SK-N-SH treated with all-trans-retinoic acid at 6 μM for 48 hours (cell line): Measurements from ENCODE around the gene KRTAP1-1.

Source experiments
- ATAC-seq: fragments of 200-7000 bp; cut with Tn5 transposase; 3 replicates; pipeline ENCODE4 v1.9.1; 2020; ENCODE audit warnings: mild to moderate bottlenecking, moderate library complexity
- ARNTL ChIP-seq: fragments of 450-650 bp; formaldehyde crosslinking; IDR thresholded peaks from 2 replicates; pipeline ENCODE4 v1.5.0; 2020; ENCODE audit warnings: low read depth, mild to moderate bottlenecking, moderate library complexity, borderline replicate concordance
- BACH2 ChIP-seq: fragments of 250-450 bp; sonication (Bioruptor Pico); IDR thresholded peaks from 2 replicates; pipeline ENCODE4 v1.9.0; 2021; ENCODE audit warnings: mild to moderate bottlenecking, borderline replicate concordance
- CSDC2 ChIP-seq: fragments of 250-450 bp; sonication (Bioruptor Pico); IDR thresholded peaks from 2 replicates; pipeline ENCODE4 v1.5.0; 2020; ENCODE audit warnings: mild to moderate bottlenecking, moderate library complexity
- ESRRG ChIP-seq: fragments of 250-450 bp; sonication (Bioruptor Pico); IDR thresholded peaks from 2 replicates; pipeline ENCODE4 v1.6.1; 2021; ENCODE audit warnings: mild to moderate bottlenecking
- GLIS3 ChIP-seq: fragments of 250-450 bp; sonication (Bioruptor Pico); IDR thresholded peaks from 2 replicates; pipeline ENCODE4 v1.5.0; 2020; ENCODE audit warnings: mild to moderate bottlenecking, moderate library complexity
- ISL1 ChIP-seq: fragments of 250-450 bp; sonication (Bioruptor Pico); IDR thresholded peaks from 2 replicates; pipeline ENCODE4 v2.1.2; 2022; ENCODE audit warnings: mild to moderate bottlenecking, moderate library complexity
- OSR1 ChIP-seq: fragments of 250-450 bp; sonication (Bioruptor Pico); IDR thresholded peaks from 2 replicates; pipeline ENCODE4 v1.8.0; 2022; ENCODE audit warnings: moderate library complexity, mild to moderate bottlenecking, inconsistent platforms
- PPARA ChIP-seq: fragments of 250-450 bp; sonication (Bioruptor Pico); IDR thresholded peaks from 2 replicates; pipeline ENCODE4 v1.5.0; 2020; ENCODE audit warnings: mild to moderate bottlenecking, borderline replicate concordance
- RARB ChIP-seq: fragments of 250-450 bp; sonication (Bioruptor Pico); IDR thresholded peaks from 2 replicates; pipeline ENCODE4 v1.8.0; 2021; ENCODE audit warnings: mild to moderate bottlenecking, moderate library complexity
- SNAI2 ChIP-seq: fragments of 250-450 bp; sonication (Bioruptor Pico); IDR thresholded peaks from 2 replicates; pipeline ENCODE4 v1.5.0; 2020; ENCODE audit warnings: mild to moderate bottlenecking, moderate library complexity
- TCF4 ChIP-seq: fragments of 250-450 bp; sonication (Bioruptor Pico); IDR thresholded peaks from 2 replicates; pipeline ENCODE4 v1.8.0; 2021; ENCODE audit warnings: mild to moderate bottlenecking, moderate library complexity, borderline replicate concordance
- TOX ChIP-seq: fragments of 250-450 bp; sonication (Bioruptor Pico); IDR thresholded peaks from 2 replicates; pipeline ENCODE4 v1.8.0; 2021; ENCODE audit warnings: mild to moderate bottlenecking, moderate library complexity, borderline replicate concordance
- ZC3H10 ChIP-seq: fragments of 250-450 bp; sonication (Bioruptor Pico); IDR thresholded peaks from 2 replicates; pipeline ENCODE4 v1.5.1; 2021; ENCODE audit warnings: mild to moderate bottlenecking, moderate library complexity
- ZFP3 ChIP-seq: fragments of 250-450 bp; sonication (Bioruptor Pico); IDR thresholded peaks from 2 replicates; pipeline ENCODE4 v1.5.0; 2020; ENCODE audit warnings: mild to moderate bottlenecking, moderate library complexity
- ZFP30 ChIP-seq: fragments of 450-650 bp; formaldehyde crosslinking; IDR thresholded peaks from 2 replicates; pipeline ENCODE4 v1.5.0; 2022; ENCODE audit warnings: mild to moderate bottlenecking, moderate library complexity
- ZNF70 ChIP-seq: fragments of 450-650 bp; formaldehyde crosslinking; IDR thresholded peaks from 2 replicates; pipeline ENCODE4 v1.5.0; 2020; ENCODE audit warnings: mild to moderate bottlenecking, moderate library complexity
- ZNF8 ChIP-seq: fragments of 450-650 bp; formaldehyde crosslinking; IDR thresholded peaks from 2 replicates; pipeline ENCODE4 v1.5.0; 2020; ENCODE audit warnings: mild to moderate bottlenecking, moderate library complexity
- TF ChIP-seq, protein P1 (sequence below): fragments of 250-450 bp; sonication (Bioruptor Pico); IDR thresholded peaks from 2 replicates; pipeline ENCODE4 v1.8.0; 2021; ENCODE audit warnings: low read depth, mild to moderate bottlenecking, moderate library complexity, borderline replicate concordance
- TF ChIP-seq, protein P2 (sequence below): fragments of 250-450 bp; sonication (Bioruptor Pico); IDR thresholded peaks from 2 replicates; pipeline ENCODE4 v1.5.1; 2021; ENCODE audit warnings: mild to moderate bottlenecking, moderate library complexity
- TF ChIP-seq, protein P3 (sequence below): fragments of 250-450 bp; sonication (Bioruptor Pico); IDR thresholded peaks from 2 replicates; pipeline ENCODE4 v1.5.0; 2020; ENCODE audit warnings: mild to moderate bottlenecking, moderate library complexity
- TF ChIP-seq, protein P4 (sequence below): fragments of 250-450 bp; sonication (Bioruptor Pico); IDR thresholded peaks from 2 replicates; pipeline ENCODE4 v1.5.1; 2020; ENCODE audit warnings: low read depth, mild to moderate bottlenecking, moderate library complexity
- TF ChIP-seq, protein P5 (sequence below): fragments of 250-450 bp; sonication (Bioruptor Pico); IDR thresholded peaks from 2 replicates; pipeline ENCODE4 v1.8.0; 2020; ENCODE audit warnings: mild to moderate bottlenecking, moderate library complexity, borderline replicate concordance

The KRTAP1-1 gene

DNA sequence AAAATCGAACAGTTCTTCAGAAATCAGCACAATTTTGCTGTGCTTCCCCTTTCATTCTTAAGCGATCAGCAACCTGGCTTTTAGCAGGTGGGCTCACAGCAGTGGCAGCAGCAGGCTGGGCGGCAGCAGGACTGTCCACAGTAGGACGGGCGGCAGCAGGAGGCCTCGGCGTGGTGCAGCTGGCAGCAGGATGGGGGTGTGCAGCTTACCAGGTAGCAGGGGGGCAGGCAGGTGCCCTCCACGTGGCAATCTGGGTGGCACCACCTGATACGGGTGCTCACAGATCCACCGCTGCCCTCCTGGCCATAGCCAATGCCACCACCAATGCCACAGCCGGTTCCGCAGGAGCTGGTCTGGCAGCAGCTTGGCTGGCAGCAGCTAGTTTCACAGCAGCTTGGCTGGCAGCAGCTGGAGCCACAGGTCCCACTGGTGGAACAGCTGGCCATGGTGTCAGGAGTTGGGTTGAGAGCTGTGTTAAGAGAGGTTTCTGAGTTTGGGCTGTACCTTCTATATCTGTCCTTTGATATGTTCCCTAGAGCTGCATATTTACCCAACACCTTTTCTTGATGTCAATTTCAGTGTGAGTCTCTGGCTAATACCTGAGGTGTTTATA is 11.5 kb downstream of the KRTAP1-1 start, which contains the start of gene KRTAP1-4:
Gene KRTAP1-4, minus strand, starts transcription at position 563 of the 613 bp plus-strand sequence. Its CDS starts 117 bp downstream, at position 446.
- no peak for TF ChIP-seq RARB
- no peak for ATAC-seq

DNA sequence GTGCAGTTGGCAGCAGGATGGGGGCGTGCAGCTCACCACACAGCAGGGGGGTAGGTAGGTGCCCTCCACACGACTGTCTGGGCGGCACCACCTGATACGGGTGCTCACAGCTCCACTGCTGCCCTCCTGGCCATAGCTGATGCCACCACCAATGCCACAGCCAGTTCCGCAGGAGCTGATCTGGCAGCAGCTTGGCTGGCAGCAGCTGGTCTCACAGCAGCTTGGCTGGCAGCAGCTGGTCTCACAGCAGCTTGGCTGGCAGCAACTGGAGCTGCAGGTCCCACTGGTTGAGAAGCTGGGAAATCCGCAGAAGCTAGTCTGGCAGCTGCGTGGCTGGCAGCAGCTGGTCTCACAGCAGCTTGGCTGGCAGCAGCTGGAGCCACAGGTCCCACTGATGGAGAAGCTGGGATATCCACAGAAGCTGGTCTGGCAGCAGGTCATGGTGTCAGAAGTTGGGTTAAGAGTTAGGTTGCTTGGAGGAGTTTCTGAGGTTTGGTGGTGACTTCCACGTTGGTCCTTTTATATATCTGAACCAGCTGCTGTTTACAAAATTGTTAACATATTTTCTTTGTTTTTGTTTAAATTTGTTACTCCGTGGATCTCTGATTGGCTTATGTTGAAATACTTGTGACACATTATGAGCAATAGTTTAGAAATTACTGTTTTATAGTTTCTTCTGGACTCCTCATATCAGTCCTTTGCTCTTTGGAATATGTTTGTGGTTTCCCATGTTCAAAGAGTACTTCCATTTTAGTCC is 14.4 kb downstream of the KRTAP1-1 start, which contains the start of gene KRTAP1-5:
Gene KRTAP1-5, minus strand, starts transcription at position 494 of the 757 bp plus-strand sequence. Its CDS starts 53 bp downstream, at position 441.
- no peak for ATAC-seq
- TF ChIP-seq SNAI2 (CRISPR knock-in tag) (no peak), PPARA (CRISPR knock-in tag) (no peak), ZFP30 (CRISPR knock-in tag) (no peak), TCF4 (CRISPR knock-in tag) (no peak), ZNF70 (CRISPR knock-in tag) (no peak), ZFP3 (CRISPR knock-in tag) (no peak), CSDC2 (no peak), ARNTL (CRISPR knock-in tag) (no peak), TOX (no peak)
- TF ChIP-seq, protein P1, sequence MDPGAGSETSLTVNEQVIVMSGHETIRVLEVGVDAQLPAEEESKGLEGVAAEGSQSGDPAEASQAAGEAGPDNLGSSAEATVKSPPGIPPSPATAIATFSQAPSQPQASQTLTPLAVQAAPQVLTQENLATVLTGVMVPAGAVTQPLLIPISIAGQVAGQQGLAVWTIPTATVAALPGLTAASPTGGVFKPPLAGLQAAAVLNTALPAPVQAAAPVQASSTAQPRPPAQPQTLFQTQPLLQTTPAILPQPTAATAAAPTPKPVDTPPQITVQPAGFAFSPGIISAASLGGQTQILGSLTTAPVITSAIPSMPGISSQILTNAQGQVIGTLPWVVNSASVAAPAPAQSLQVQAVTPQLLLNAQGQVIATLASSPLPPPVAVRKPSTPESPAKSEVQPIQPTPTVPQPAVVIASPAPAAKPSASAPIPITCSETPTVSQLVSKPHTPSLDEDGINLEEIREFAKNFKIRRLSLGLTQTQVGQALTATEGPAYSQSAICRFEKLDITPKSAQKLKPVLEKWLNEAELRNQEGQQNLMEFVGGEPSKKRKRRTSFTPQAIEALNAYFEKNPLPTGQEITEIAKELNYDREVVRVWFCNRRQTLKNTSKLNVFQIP (CRISPR knock-in tag): no peak
- TF ChIP-seq, protein P2, sequence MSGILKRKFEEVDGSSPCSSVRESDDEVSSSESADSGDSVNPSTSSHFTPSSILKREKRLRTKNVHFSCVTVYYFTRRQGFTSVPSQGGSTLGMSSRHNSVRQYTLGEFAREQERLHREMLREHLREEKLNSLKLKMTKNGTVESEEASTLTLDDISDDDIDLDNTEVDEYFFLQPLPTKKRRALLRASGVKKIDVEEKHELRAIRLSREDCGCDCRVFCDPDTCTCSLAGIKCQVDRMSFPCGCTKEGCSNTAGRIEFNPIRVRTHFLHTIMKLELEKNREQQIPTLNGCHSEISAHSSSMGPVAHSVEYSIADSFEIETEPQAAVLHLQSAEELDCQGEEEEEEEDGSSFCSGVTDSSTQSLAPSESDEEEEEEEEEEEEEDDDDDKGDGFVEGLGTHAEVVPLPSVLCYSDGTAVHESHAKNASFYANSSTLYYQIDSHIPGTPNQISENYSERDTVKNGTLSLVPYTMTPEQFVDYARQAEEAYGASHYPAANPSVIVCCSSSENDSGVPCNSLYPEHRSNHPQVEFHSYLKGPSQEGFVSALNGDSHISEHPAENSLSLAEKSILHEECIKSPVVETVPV (CRISPR knock-in tag): no peak

DNA sequence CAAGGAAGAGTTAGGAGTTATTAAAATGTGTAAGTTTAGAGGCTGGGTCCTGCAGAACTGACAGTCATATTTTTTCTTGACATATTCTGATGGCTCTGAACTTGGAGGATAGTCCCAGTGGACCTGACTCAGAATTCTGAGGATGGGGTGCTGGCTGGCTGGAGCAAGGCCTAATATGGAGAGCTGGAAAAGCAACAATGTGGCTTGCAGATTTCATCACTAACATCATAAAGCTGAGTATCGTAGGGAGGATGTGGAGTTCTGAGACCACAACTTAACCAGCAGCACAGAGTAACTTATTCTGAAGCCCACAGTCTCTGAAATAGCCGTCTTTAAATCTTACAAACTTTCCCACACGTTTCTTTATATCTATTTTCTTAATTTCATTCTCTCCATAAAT is 16.6 kb downstream of the KRTAP1-1 start:
- TF ChIP-seq TCF4 (CRISPR knock-in tag) (no peak), ZNF70 (CRISPR knock-in tag) (no peak), GLIS3 (CRISPR knock-in tag) (no peak), ZFP30 (CRISPR knock-in tag) (no peak), OSR1 (CRISPR knock-in tag) (no peak), CSDC2 (no peak), ZFP3 (CRISPR knock-in tag) (no peak), RARB (no peak), ESRRG (CRISPR knock-in tag) (no peak), ZNF8 (CRISPR knock-in tag) (no peak), ISL1 (CRISPR knock-in tag) (no peak), ZC3H10 (CRISPR knock-in tag) (no peak), BACH2 (CRISPR knock-in tag) (no peak), TOX (no peak), SNAI2 (CRISPR knock-in tag) (no peak), PPARA (CRISPR knock-in tag) (no peak)
- TF ChIP-seq, protein P3, sequence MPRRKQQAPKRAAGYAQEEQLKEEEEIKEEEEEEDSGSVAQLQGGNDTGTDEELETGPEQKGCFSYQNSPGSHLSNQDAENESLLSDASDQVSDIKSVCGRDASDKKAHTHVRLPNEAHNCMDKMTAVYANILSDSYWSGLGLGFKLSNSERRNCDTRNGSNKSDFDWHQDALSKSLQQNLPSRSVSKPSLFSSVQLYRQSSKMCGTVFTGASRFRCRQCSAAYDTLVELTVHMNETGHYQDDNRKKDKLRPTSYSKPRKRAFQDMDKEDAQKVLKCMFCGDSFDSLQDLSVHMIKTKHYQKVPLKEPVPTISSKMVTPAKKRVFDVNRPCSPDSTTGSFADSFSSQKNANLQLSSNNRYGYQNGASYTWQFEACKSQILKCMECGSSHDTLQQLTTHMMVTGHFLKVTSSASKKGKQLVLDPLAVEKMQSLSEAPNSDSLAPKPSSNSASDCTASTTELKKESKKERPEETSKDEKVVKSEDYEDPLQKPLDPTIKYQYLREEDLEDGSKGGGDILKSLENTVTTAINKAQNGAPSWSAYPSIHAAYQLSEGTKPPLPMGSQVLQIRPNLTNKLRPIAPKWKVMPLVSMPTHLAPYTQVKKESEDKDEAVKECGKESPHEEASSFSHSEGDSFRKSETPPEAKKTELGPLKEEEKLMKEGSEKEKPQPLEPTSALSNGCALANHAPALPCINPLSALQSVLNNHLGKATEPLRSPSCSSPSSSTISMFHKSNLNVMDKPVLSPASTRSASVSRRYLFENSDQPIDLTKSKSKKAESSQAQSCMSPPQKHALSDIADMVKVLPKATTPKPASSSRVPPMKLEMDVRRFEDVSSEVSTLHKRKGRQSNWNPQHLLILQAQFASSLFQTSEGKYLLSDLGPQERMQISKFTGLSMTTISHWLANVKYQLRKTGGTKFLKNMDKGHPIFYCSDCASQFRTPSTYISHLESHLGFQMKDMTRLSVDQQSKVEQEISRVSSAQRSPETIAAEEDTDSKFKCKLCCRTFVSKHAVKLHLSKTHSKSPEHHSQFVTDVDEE (CRISPR knock-in tag): no peak
- TF ChIP-seq, protein P4, sequence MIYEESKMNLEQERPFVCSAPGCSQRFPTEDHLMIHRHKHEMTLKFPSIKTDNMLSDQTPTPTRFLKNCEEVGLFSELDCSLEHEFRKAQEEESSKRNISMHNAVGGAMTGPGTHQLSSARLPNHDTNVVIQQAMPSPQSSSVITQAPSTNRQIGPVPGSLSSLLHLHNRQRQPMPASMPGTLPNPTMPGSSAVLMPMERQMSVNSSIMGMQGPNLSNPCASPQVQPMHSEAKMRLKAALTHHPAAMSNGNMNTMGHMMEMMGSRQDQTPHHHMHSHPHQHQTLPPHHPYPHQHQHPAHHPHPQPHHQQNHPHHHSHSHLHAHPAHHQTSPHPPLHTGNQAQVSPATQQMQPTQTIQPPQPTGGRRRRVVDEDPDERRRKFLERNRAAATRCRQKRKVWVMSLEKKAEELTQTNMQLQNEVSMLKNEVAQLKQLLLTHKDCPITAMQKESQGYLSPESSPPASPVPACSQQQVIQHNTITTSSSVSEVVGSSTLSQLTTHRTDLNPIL (CRISPR knock-in tag): no peak
- TF ChIP-seq, protein P5, sequence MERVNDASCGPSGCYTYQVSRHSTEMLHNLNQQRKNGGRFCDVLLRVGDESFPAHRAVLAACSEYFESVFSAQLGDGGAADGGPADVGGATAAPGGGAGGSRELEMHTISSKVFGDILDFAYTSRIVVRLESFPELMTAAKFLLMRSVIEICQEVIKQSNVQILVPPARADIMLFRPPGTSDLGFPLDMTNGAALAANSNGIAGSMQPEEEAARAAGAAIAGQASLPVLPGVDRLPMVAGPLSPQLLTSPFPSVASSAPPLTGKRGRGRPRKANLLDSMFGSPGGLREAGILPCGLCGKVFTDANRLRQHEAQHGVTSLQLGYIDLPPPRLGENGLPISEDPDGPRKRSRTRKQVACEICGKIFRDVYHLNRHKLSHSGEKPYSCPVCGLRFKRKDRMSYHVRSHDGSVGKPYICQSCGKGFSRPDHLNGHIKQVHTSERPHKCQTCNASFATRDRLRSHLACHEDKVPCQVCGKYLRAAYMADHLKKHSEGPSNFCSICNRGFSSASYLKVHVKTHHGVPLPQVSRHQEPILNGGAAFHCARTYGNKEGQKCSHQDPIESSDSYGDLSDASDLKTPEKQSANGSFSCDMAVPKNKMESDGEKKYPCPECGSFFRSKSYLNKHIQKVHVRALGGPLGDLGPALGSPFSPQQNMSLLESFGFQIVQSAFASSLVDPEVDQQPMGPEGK: no peak
- TF ChIP-seq, protein P1 (CRISPR knock-in tag): no peak
- no peak for ATAC-seq
